NCI-H524 treated with DMSO at 0.1 percent for 48 hours (cell line): ENCODE data around the gene GINS1.

ENCODE experiments used
- DNase-seq: peaks from one replicate; lab custom pipeline; 2025; lab: John Stamatoyannopoulos, UW

GINS1 gene

DNA sequence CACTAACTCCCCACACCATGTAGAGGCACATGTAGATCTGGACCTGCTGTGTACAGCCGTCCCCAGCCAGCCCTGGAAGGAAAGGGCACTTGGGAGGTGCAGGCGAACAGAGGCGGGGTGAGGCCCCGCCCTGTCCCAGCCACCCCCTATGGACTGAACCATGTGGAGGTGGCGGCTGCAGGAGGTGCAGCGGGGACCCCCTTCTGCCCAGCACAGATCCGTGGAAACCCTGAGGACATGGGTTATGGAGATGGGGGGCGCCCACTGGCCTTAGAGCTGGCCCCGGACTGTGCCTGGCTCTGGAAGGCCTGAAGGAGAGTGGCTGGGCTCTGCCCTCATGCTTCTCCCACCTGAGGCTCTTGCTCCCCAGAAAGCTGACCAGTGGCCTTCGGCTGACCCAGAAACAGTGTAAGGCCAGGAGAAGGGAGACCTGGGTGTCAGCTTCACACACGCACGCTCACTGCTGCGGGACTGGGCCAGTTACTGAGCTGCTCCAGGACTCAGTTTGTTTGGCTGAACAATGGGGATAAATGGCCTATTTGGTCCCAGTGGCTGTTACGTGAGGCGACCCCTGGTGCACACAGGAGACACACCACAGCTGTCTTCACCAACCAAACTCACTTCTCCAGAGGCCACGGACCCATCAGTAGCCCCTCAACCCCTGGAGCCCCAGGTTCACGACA is 87.2 kb downstream of the GINS1 start:
- no peak for DNase-seq

DNA sequence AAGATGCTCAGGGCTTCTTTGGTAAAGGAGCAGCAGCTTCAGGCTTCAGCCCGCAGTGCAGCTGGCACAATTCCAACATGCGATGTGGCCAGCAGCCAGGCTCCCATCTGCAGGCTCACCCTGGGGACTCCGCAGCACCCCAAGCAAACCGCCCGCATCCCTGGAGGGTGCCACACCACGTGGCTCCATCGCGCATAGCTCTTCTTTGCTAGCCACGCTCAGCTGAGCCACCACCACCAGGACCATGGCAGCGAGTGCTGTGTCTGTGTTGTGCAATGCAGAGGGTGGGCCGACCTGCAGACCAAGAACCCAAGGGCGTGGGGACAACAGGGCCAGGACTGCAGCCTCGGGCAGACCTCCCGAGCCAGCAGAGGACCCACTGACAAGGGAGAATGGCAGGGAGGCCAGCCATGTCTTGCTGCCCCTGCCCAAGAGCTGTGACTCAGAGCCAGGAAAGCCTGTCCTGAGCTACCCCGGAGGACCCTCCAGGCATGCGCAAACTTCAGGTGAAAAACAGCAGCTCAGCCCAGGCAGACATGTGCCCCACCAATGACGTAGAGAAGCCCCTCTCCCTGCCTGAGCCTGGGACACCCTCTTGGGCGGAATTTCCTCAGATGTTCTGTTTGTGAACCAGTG is 87.8 kb downstream of the GINS1 start:
- DNase-seq = no peak

DNA sequence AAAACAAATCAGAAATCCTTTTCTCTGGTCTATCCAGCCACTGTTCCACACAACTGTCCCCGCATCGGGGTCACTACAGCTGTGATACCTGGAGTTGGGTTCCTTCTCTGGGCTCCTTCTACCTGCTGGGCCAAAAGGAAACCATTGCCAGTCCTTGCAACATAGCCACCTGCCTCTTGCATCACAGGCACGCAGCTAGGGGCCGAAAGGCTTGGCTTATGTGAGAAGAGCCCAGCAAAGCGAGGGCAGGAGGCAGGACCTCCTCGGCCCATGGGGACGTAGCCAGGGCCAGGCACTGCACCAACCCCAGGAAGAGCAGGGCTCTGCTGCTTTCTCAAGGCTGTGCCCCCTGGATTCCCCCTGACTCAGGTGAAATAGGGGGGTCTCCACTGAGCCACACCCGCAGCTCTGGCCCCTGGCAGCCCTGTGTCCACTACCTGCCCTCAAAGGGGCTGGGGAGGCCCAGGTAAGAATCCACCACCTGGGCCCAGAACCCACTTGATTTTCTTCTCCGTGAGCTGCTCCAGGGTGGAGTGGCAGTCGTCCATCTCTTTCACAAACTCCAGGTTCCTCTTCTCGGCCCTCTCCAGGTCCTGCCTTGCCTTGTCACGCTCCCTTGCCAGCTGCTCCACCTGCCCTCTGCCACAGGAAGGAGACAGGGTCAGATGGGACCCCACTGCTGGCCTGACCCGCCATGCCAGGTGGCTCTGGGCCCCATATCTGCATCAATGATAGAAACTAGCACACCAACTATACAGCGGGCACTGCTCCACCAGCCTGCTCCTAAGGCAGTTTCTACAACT is 88.9 kb downstream of the GINS1 start:
- DNase-seq = no peak

DNA sequence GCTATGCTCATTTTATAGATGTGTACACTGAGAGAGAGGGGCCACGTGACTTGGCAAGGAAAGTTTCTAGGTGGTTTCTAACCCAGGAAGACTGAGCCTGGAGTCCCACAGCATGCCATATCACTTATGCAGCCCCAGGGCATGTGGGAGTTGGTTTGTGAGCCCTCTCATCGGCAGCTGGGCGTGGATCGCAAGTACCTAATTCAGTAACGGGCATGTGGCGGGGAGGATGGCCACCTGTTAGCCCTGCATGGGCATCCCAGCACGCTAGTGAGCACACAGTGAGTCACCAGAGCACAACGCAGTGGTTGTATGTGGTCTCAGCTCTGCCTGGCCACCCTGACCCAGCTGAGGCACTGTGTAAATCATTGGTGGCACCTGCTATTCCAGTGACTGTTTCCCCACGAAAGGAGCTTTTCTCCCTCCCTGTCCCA is 89.5 kb downstream of the GINS1 start:
- peak; percentile 32 for DNase-seq

DNA sequence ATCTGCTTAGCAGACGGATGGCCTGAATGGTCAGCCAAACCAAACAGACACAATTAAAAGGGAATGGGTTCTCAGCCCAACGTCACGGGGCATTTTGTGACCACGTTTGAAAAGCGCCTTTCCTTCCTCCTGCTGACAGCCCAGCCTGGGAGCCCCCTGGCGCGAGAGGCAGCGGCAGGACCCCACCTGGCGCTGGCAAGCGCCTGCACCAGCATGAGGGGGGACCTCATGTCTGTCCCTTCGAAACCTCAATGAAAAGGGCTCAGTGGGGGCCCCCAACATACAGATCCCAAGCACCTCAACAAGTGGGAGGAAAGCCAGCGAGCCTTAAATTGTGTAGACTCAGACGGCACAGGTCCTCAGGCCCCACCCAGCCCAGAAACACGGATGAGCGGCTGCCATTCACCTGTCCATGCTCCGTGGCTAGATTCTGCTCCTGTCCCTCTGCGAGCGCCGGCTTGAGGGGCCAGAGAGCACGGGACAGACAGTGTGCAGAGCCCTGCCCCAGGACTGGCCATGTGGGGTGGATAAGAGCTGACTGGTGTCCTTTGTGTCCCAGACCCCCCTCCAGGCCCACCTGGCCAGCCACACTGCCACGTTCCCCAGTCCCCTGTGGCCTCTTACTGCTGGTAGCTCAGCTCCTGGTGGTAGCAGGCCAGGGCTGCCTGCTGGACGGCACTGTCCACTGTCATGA is 90.3 kb downstream of the GINS1 start:
- no peak for DNase-seq
